HEK293 (cell line): ENCODE measurements around the gene KCNC1.

ENCODE experiments used
- CTCF ChIA-PET: fragments of 350-600 bp; formaldehyde crosslinking; extraction: SDS; loops from one replicate; lab custom pipeline; 2021; ENCODE audit warnings: antibody characterized with exemption; lab: Yijun Ruan, JAX
- POLR2A ChIA-PET: fragments of 300-600 bp; formaldehyde crosslinking; extraction: SDS; loops from one replicate; lab custom pipeline; 2020; ENCODE audit warnings: antibody characterized with exemption, inconsistent platforms; lab: Yijun Ruan, JAX
- H3K27ac ChIP-seq: fragments of 200-500 bp; sonication (Bioruptor generic); 2 replicates; pipeline ENCODE4 v1.5.1; 2014; ENCODE audit warnings: low read depth, low read length, control low read depth, inconsistent platforms; ENCODE audit errors: extremely low read depth
- H3K36me3 ChIP-seq, 2 experiments: fragments of 200-500 bp in 1 of 2; sonication (Bioruptor generic) in 1 of 2; 1 replicate in 1 of 2; 2 replicates in 1 of 2; pipeline ENCODE4 v1.5.1; 2014 to 2017; ENCODE audit warnings: inconsistent platforms in 2 of 2, low read length in 2 of 2; ENCODE audit not compliant: control insufficient read depth in 2 of 2, insufficient read depth in 1 of 2
- H3K4me1 ChIP-seq: fragments of 200-500 bp; sonication (Bioruptor generic); 2 replicates; pipeline ENCODE4 v1.5.1; 2014; ENCODE audit warnings: mild to moderate bottlenecking, low read length, inconsistent platforms; ENCODE audit not compliant: control insufficient read depth, insufficient read depth
- H3K4me3 ChIP-seq: 2 replicates; pipeline ENCODE4 v1.5.1; 2011; ENCODE audit warnings: low read depth, mild to moderate bottlenecking, control low read depth, low read length, moderate library complexity
- H3K9me3 ChIP-seq: fragments of 200-500 bp; sonication (Bioruptor generic); 2 replicates; pipeline ENCODE4 v1.5.1; 2014; ENCODE audit warnings: low read depth, low read length, inconsistent platforms; ENCODE audit not compliant: control insufficient read depth, insufficient read depth
- GLIS1 ChIP-seq: fragments of 450-650 bp; formaldehyde crosslinking; IDR thresholded peaks from 2 replicates; pipeline ENCODE4 v1.5.1; 2016; ENCODE audit warnings: missing biosample characterization, missing genetic modification characterization
- KLF9 ChIP-seq: fragments of 450-650 bp; formaldehyde crosslinking; IDR thresholded peaks from 2 replicates; pipeline ENCODE4 v1.5.1; 2016; ENCODE audit warnings: missing biosample characterization, missing genetic modification characterization, low read depth
- SALL2 ChIP-seq: fragments of 450-650 bp; formaldehyde crosslinking; IDR thresholded peaks from 2 replicates; pipeline ENCODE4 v1.5.0; 2017; ENCODE audit warnings: missing biosample characterization, mild to moderate bottlenecking, missing genetic modification characterization, borderline replicate concordance
- SP7 ChIP-seq: fragments of 450-650 bp; formaldehyde crosslinking; IDR thresholded peaks from 2 replicates; pipeline ENCODE4 v1.5.1; 2016; ENCODE audit warnings: missing biosample characterization, missing genetic modification characterization
- ZBTB1 ChIP-seq: fragments of 450-650 bp; formaldehyde crosslinking; IDR thresholded peaks from 2 replicates; pipeline ENCODE4 v1.5.1; 2016; ENCODE audit warnings: missing biosample characterization, missing genetic modification characterization
- ZBTB20 ChIP-seq: fragments of 450-650 bp; formaldehyde crosslinking; IDR thresholded peaks from 2 replicates; pipeline ENCODE4 v1.5.1; 2016; ENCODE audit warnings: missing biosample characterization, missing genetic modification characterization
- ZNF114 ChIP-seq: fragments of 450-650 bp; formaldehyde crosslinking; IDR thresholded peaks from 2 replicates; pipeline ENCODE4 v1.5.0; 2017; ENCODE audit warnings: missing biosample characterization, missing genetic modification characterization
- ZNF169 ChIP-seq: fragments of 450-650 bp; formaldehyde crosslinking; IDR thresholded peaks from 2 replicates; pipeline ENCODE4 v1.5.1; 2016; ENCODE audit warnings: missing biosample characterization, missing genetic modification characterization
- ZNF311 ChIP-seq: fragments of 450-650 bp; formaldehyde crosslinking; IDR thresholded peaks from 2 replicates; pipeline ENCODE4 v1.5.1; 2017; ENCODE audit warnings: missing biosample characterization, missing genetic modification characterization, borderline replicate concordance
- ZNF350 ChIP-seq: fragments of 450-650 bp; formaldehyde crosslinking; IDR thresholded peaks from 2 replicates; pipeline ENCODE4 v1.5.0; 2017; ENCODE audit warnings: missing biosample characterization, mild to moderate bottlenecking, missing genetic modification characterization
- ZNF391 ChIP-seq: fragments of 450-650 bp; formaldehyde crosslinking; IDR thresholded peaks from 2 replicates; pipeline ENCODE4 v1.5.1; 2016; ENCODE audit warnings: low read depth, missing biosample characterization, missing genetic modification characterization, borderline replicate concordance
- ZNF510 ChIP-seq: fragments of 450-650 bp; formaldehyde crosslinking; IDR thresholded peaks from 2 replicates; pipeline ENCODE4 v1.5.1; 2018; ENCODE audit warnings: mild to moderate bottlenecking, missing genetic modification characterization, missing biosample characterization; ENCODE audit not compliant: insufficient replicate concordance
- ZNF529 ChIP-seq: fragments of 450-650 bp; formaldehyde crosslinking; IDR thresholded peaks from 2 replicates; pipeline ENCODE4 v1.5.1; 2017; ENCODE audit warnings: missing genetic modification characterization, missing biosample characterization; ENCODE audit not compliant: insufficient replicate concordance
- ZNF670 ChIP-seq: fragments of 450-650 bp; formaldehyde crosslinking; IDR thresholded peaks from 2 replicates; pipeline ENCODE4 v1.5.1; 2016; ENCODE audit warnings: missing biosample characterization, missing genetic modification characterization, low read depth
- ZSCAN23 ChIP-seq: fragments of 450-650 bp; formaldehyde crosslinking; IDR thresholded peaks from 2 replicates; pipeline ENCODE4 v1.5.1; 2016; ENCODE audit warnings: missing biosample characterization, missing genetic modification characterization
- TF ChIP-seq, protein P1 (sequence below): fragments of 450-650 bp; formaldehyde crosslinking; IDR thresholded peaks from 2 replicates; pipeline ENCODE4 v1.5.1; 2017; ENCODE audit warnings: missing biosample characterization, missing genetic modification characterization
- TF ChIP-seq, protein P2 (sequence below): fragments of 450-650 bp; IDR thresholded peaks from 2 replicates; pipeline ENCODE4 v1.5.1; 2018; ENCODE audit warnings: missing biosample characterization, mild to moderate bottlenecking, missing genetic modification characterization
- TF ChIP-seq, protein P3 (sequence below): fragments of 450-650 bp; formaldehyde crosslinking; IDR thresholded peaks from 2 replicates; pipeline ENCODE4 v1.5.1; 2016; ENCODE audit warnings: missing biosample characterization, missing genetic modification characterization
- TF ChIP-seq, protein P4 (sequence below): fragments of 450-650 bp; formaldehyde crosslinking; IDR thresholded peaks from 2 replicates; pipeline ENCODE4 v1.5.1; 2016; ENCODE audit warnings: missing biosample characterization, missing genetic modification characterization
- TF ChIP-seq, protein P5 (sequence below): fragments of 450-650 bp; formaldehyde crosslinking; conservative IDR thresholded peaks from 2 replicates; pipeline ENCODE4 v1.5.1; 2016; ENCODE audit warnings: low read depth, missing biosample characterization, missing genetic modification characterization
- TF ChIP-seq, protein P6 (sequence below): fragments of 450-650 bp; formaldehyde crosslinking; IDR thresholded peaks from 2 replicates; pipeline ENCODE4 v1.5.1; 2016; ENCODE audit warnings: missing biosample characterization, missing genetic modification characterization
- TF ChIP-seq, protein P7 (sequence below): fragments of 450-650 bp; formaldehyde crosslinking; IDR thresholded peaks from 2 replicates; pipeline ENCODE4 v1.5.1; 2016; ENCODE audit warnings: missing biosample characterization, missing genetic modification characterization

Gene KCNC1

DNA sequence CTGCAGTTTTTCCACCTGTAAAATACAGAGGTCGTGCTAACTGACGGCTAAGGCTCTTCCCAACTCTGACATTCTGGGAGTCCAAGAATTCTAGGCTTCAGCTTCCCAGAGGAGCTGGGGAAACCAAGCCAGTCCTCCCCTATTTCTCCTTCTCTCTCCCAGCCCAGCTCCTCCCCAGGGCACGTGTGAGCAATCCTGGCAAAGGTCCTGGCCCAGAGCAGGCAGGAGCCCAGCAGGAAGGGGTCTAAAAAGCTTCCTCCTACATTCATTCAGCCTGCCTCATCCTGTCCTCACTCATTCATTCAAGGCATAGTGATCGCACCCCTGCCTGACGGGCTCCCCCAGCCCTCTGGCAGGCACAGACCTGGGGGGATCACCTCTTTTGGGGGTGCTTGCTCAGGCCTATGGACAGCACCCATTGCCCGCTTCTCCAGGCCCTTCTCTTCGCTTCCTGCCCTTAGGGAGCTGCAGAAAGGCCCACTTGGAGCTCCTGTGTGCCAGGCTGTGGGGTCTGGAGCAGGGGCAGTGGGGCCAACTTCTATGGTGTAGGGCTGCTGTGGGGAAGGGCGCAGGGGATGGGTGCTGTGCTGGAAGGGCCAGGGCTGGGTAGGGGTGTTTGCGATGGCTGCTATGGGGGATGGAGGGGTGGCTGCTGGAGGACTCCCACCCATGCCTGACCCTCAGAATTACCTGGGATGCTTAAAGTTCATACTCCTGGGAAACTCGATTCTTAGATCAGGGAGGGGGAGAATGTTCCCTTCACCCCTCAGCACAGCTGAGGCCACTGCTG lies 9.8 kb downstream of the KCNC1 start:
- ChIA-PET POLR2A (interaction anchor here (0.6 kb wide), 1 partner anchor 269 kb away, joined by 3 read pairs; the partner anchor contains the start of gene SERGEF), CTCF (interaction anchor here (0.6 to 4.8 kb wide), 5 partner anchors 11 to 229 kb away, joined by 3 to 25 read pairs (median 4); no protein-coding TSS in a partner anchor)

DNA sequence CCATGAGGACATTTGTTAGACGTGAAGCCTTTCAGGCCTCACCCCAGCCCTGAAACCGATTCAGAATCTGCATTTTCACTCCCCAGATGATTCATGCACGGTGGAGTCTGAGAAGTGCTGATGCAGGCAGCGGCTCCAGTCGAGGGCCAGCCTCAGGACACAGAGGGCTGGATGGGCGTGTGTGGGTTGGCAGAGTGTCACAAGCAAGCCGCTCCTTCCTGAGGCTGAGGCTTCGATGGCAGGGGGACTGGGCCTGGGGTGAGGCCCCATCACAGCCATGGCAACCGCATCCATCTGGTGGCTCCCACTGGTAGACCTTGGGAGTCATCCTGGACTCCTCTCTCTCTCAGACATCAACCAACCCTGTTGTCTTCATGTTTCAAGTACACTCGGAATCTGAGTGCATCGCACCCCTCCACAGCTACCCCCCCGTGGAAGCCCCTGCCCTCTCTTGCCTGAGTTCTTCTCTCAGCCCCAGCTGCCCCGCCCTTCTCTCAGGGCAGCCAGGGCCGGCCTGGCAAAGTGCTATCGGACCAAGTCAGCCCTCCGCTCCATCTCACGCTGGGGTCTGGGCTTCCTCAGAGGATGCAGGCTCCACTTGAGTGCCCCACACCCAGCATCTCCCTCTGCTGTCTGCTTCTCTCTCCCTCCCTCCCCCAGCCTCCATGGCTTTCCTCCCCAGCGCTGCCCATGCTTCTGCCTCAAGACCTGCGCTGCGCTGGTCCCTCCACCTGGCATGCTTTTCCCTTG lies 10.6 kb downstream of the KCNC1 start:
- Histone ChIP-seq H3K9me3 (no peaks in the 10 kb centered on the region), H3K4me3 (no peak overlapping the region), H3K27ac (no peak overlapping the region), H3K36me3 (no peaks in the 10 kb centered on the region), H3K4me1 (no peaks in the 10 kb centered on the region)
- CTCF ChIA-PET: interaction anchor here (4.6 to 4.8 kb wide), 2 partner anchors 14 to 15 kb away, joined by 25 to 28 read pairs; no protein-coding TSS in a partner anchor
- POLR2A ChIA-PET: no interaction called here
- TF ChIP-seq SP7 (no peak), ZNF670 (tag by site-specific recombination) (no peak), GLIS1 (no peak), ZNF311 (tag by site-specific recombination) (no peak)
- TF ChIP-seq, protein P1, sequence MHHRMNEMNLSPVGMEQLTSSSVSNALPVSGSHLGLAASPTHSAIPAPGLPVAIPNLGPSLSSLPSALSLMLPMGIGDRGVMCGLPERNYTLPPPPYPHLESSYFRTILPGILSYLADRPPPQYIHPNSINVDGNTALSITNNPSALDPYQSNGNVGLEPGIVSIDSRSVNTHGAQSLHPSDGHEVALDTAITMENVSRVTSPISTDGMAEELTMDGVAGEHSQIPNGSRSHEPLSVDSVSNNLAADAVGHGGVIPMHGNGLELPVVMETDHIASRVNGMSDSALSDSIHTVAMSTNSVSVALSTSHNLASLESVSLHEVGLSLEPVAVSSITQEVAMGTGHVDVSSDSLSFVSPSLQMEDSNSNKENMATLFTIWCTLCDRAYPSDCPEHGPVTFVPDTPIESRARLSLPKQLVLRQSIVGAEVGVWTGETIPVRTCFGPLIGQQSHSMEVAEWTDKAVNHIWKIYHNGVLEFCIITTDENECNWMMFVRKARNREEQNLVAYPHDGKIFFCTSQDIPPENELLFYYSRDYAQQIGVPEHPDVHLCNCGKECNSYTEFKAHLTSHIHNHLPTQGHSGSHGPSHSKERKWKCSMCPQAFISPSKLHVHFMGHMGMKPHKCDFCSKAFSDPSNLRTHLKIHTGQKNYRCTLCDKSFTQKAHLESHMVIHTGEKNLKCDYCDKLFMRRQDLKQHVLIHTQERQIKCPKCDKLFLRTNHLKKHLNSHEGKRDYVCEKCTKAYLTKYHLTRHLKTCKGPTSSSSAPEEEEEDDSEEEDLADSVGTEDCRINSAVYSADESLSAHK (tag by site-specific recombination): no peak
- TF ChIP-seq, protein P2, sequence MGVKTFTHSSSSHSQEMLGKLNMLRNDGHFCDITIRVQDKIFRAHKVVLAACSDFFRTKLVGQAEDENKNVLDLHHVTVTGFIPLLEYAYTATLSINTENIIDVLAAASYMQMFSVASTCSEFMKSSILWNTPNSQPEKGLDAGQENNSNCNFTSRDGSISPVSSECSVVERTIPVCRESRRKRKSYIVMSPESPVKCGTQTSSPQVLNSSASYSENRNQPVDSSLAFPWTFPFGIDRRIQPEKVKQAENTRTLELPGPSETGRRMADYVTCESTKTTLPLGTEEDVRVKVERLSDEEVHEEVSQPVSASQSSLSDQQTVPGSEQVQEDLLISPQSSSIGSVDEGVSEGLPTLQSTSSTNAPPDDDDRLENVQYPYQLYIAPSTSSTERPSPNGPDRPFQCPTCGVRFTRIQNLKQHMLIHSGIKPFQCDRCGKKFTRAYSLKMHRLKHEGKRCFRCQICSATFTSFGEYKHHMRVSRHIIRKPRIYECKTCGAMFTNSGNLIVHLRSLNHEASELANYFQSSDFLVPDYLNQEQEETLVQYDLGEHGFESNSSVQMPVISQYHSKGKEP (tag by site-specific recombination): no peak

More for the DNA sequence above, 9.8 kb downstream of the KCNC1 start:
- no peaks in the 10 kb centered on the region for H3K4me1 ChIP-seq
- H3K36me3 ChIP-seq: no peaks in the 10 kb centered on the region
- no peak overlapping the region for H3K4me3 ChIP-seq
- no peak overlapping the region for H3K27ac ChIP-seq
- H3K9me3 ChIP-seq: no peaks in the 10 kb centered on the region
- TF ChIP-seq ZNF169 (tag by site-specific recombination) (no peak), ZBTB1 (no peak), ZBTB20 (no peak), SALL2 (tag by site-specific recombination) (no peak), ZNF510 (tag by site-specific recombination) (no peak), ZNF350 (tag by site-specific recombination) (no peak), ZNF391 (no peak), ZSCAN23 (tag by site-specific recombination) (no peak), ZNF114 (tag by site-specific recombination) (no peak), ZNF529 (tag by site-specific recombination) (no peak), KLF9 (tag by site-specific recombination) (no peak)
- TF ChIP-seq, protein P3, sequence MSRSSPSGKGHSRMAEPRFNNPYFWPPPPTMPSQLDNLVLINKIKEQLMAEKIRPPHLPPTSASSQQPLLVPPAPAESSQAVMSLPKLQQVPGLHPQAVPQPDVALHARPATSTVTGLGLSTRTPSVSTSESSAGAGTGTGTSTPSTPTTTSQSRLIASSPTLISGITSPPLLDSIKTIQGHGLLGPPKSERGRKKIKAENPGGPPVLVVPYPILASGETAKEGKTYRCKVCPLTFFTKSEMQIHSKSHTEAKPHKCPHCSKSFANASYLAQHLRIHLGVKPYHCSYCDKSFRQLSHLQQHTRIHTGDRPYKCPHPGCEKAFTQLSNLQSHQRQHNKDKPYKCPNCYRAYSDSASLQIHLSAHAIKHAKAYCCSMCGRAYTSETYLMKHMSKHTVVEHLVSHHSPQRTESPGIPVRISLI (tag by site-specific recombination): no peak
- TF ChIP-seq, protein P4, sequence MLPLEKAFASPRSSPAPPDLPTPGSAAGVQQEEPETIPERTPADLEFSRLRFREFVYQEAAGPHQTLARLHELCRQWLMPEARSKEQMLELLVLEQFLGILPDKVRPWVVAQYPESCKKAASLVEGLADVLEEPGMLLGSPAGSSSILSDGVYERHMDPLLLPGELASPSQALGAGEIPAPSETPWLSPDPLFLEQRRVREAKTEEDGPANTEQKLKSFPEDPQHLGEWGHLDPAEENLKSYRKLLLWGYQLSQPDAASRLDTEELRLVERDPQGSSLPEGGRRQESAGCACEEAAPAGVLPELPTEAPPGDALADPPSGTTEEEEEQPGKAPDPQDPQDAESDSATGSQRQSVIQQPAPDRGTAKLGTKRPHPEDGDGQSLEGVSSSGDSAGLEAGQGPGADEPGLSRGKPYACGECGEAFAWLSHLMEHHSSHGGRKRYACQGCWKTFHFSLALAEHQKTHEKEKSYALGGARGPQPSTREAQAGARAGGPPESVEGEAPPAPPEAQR (tag by site-specific recombination): no peak
- TF ChIP-seq, protein P5, sequence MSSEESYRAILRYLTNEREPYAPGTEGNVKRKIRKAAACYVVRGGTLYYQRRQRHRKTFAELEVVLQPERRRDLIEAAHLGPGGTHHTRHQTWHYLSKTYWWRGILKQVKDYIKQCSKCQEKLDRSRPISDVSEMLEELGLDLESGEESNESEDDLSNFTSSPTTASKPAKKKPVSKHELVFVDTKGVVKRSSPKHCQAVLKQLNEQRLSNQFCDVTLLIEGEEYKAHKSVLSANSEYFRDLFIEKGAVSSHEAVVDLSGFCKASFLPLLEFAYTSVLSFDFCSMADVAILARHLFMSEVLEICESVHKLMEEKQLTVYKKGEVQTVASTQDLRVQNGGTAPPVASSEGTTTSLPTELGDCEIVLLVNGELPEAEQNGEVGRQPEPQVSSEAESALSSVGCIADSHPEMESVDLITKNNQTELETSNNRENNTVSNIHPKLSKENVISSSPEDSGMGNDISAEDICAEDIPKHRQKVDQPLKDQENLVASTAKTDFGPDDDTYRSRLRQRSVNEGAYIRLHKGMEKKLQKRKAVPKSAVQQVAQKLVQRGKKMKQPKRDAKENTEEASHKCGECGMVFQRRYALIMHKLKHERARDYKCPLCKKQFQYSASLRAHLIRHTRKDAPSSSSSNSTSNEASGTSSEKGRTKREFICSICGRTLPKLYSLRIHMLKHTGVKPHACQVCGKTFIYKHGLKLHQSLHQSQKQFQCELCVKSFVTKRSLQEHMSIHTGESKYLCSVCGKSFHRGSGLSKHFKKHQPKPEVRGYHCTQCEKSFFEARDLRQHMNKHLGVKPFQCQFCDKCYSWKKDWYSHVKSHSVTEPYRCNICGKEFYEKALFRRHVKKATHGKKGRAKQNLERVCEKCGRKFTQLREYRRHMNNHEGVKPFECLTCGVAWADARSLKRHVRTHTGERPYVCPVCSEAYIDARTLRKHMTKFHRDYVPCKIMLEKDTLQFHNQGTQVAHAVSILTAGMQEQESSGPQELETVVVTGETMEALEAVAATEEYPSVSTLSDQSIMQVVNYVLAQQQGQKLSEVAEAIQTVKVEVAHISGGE (tag by site-specific recombination): no peak
- TF ChIP-seq, protein P6, sequence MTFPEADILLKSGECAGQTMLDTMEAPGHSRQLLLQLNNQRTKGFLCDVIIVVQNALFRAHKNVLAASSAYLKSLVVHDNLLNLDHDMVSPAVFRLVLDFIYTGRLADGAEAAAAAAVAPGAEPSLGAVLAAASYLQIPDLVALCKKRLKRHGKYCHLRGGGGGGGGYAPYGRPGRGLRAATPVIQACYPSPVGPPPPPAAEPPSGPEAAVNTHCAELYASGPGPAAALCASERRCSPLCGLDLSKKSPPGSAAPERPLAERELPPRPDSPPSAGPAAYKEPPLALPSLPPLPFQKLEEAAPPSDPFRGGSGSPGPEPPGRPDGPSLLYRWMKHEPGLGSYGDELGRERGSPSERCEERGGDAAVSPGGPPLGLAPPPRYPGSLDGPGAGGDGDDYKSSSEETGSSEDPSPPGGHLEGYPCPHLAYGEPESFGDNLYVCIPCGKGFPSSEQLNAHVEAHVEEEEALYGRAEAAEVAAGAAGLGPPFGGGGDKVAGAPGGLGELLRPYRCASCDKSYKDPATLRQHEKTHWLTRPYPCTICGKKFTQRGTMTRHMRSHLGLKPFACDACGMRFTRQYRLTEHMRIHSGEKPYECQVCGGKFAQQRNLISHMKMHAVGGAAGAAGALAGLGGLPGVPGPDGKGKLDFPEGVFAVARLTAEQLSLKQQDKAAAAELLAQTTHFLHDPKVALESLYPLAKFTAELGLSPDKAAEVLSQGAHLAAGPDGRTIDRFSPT (tag by site-specific recombination): no peak
- TF ChIP-seq, protein P7, sequence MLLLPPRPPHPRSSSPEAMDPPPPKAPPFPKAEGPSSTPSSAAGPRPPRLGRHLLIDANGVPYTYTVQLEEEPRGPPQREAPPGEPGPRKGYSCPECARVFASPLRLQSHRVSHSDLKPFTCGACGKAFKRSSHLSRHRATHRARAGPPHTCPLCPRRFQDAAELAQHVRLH: no peak
